H9 (cell line): ENCODE results near the gene DNMT3B. TPM values are rescaled to one million over a fixed set of nuclear protein-coding genes. Genes with fewer than 3 reads are reported as not detected.
A peak's percentile ranks its signal among the peaks of the same experiment; 100 is the strongest.

Source experiments
- DNase-seq: peaks from one replicate; pipeline ENCODE4 v3.0.0-alpha.2; 2017
- H2AFZ ChIP-seq: one replicate; pipeline ENCODE4 v1.6.1; 2013; ENCODE audit warnings: mild to moderate bottlenecking, low read length, control low read depth, moderate library complexity
- H2AK5ac ChIP-seq: 2 replicates; pipeline ENCODE4 v1.6.1; 2013; ENCODE audit warnings: low read length, control low read depth, mixed read lengths; ENCODE audit not compliant: insufficient read length
- H2BK120ac ChIP-seq: one replicate; pipeline ENCODE4 v1.6.1; 2013; ENCODE audit warnings: low read depth, mild to moderate bottlenecking, low read length, control low read depth, inconsistent platforms; ENCODE audit not compliant: poor library complexity, severe bottlenecking
- H2BK12ac ChIP-seq: 2 replicates; pipeline ENCODE4 v1.6.1; 2013; ENCODE audit warnings: low read length, control low read depth, mixed read lengths, low read depth; ENCODE audit not compliant: insufficient read length
- H2BK15ac ChIP-seq: 2 replicates; pipeline ENCODE4 v1.6.1; 2013; ENCODE audit warnings: low read depth, low read length, control low read depth
- H2BK20ac ChIP-seq: one replicate; pipeline ENCODE4 v1.6.1; 2013; ENCODE audit warnings: low read depth, mild to moderate bottlenecking, low read length, control low read depth, inconsistent platforms; ENCODE audit not compliant: poor library complexity, severe bottlenecking
- H2BK5ac ChIP-seq: 2 replicates; pipeline ENCODE4 v1.6.1; 2013; ENCODE audit warnings: low read length, control low read depth, mixed read lengths; ENCODE audit not compliant: insufficient read length
- H3K14ac ChIP-seq: 2 replicates; pipeline ENCODE4 v1.6.1; 2013; ENCODE audit warnings: low read length, control low read depth; ENCODE audit not compliant: insufficient read depth
- H3K18ac ChIP-seq: 2 replicates; pipeline ENCODE4 v1.6.1; 2013; ENCODE audit warnings: low read depth, mild to moderate bottlenecking, mixed read lengths, low read length, control low read depth; ENCODE audit not compliant: insufficient read length
- H3K23ac ChIP-seq: 2 replicates; pipeline ENCODE4 v1.6.1; 2013; ENCODE audit warnings: low read length, control low read depth, mixed read lengths, low read depth; ENCODE audit not compliant: insufficient read length
- H3K23me2 ChIP-seq: 2 replicates; pipeline ENCODE4 v1.6.1; 2013; ENCODE audit warnings: low read depth, mild to moderate bottlenecking, mixed read lengths, low read length, control low read depth; ENCODE audit not compliant: insufficient read length, poor library complexity, severe bottlenecking
- H3K27ac ChIP-seq: 2 replicates; pipeline ENCODE4 v1.5.1; 2013; ENCODE audit warnings: low read length, control low read depth, mixed read lengths, low read depth; ENCODE audit not compliant: insufficient read length
- H3K27me3 ChIP-seq: 2 replicates; pipeline ENCODE4 v1.6.1; 2013; ENCODE audit warnings: low read length, control low read depth, inconsistent platforms; ENCODE audit not compliant: insufficient read depth
- H3K4ac ChIP-seq: 2 replicates; pipeline ENCODE4 v1.6.1; 2013; ENCODE audit warnings: low read depth, mild to moderate bottlenecking, control low read depth, inconsistent platforms, low read length, moderate library complexity
- H3K4me1 ChIP-seq: 2 replicates; pipeline ENCODE4 v1.6.1; 2013; ENCODE audit warnings: low read length, control low read depth, inconsistent platforms; ENCODE audit not compliant: insufficient read depth
- H3K4me2 ChIP-seq: 2 replicates; pipeline ENCODE4 v1.6.1; 2013; ENCODE audit warnings: low read length, control low read depth, mixed read lengths; ENCODE audit not compliant: insufficient read length, insufficient read depth
- H3K56ac ChIP-seq: 2 replicates; pipeline ENCODE4 v1.6.1; 2013; ENCODE audit warnings: low read depth, mild to moderate bottlenecking, mixed read lengths, low read length, control low read depth; ENCODE audit not compliant: insufficient read length
- H3K79me1 ChIP-seq: 2 replicates; pipeline ENCODE4 v1.6.1; 2013; ENCODE audit warnings: low read depth, mild to moderate bottlenecking, moderate library complexity, low read length, control low read depth, inconsistent platforms; ENCODE audit not compliant: insufficient read depth, poor library complexity, severe bottlenecking
- H3K79me2 ChIP-seq: 2 replicates; pipeline ENCODE4 v1.6.1; 2013; ENCODE audit warnings: low read length, control low read depth, inconsistent platforms; ENCODE audit not compliant: insufficient read depth
- H3K9ac ChIP-seq: 2 replicates; pipeline ENCODE4 v1.6.1; 2013; ENCODE audit warnings: low read length, control low read depth, mixed read lengths; ENCODE audit not compliant: insufficient read length; ENCODE audit errors: extremely low read depth
- H3K9me3 ChIP-seq: one replicate; pipeline ENCODE4 v1.6.1; 2013; ENCODE audit warnings: low read depth, low read length, inconsistent platforms; ENCODE audit not compliant: control insufficient read depth
- H3T11ph ChIP-seq: one replicate; pipeline ENCODE4 v1.6.1; 2013; ENCODE audit warnings: mild to moderate bottlenecking, low read length, control low read depth, inconsistent platforms
- H4K20me1 ChIP-seq: one replicate; pipeline ENCODE4 v1.6.1; 2013; ENCODE audit not compliant: control insufficient read depth, insufficient read length, insufficient read depth
- H4K5ac ChIP-seq: 2 replicates; pipeline ENCODE4 v1.6.1; 2013; ENCODE audit warnings: low read depth, mild to moderate bottlenecking, mixed read lengths, low read length, control low read depth; ENCODE audit not compliant: insufficient read length
- H4K8ac ChIP-seq: replicated peaks from 2 replicates; pipeline ENCODE4 v1.6.1; 2013; ENCODE audit warnings: low read length, control low read depth, mixed read lengths, low read depth; ENCODE audit not compliant: insufficient read length
- H4K91ac ChIP-seq: 2 replicates; pipeline ENCODE4 v1.6.1; 2013; ENCODE audit warnings: low read depth, mild to moderate bottlenecking, moderate library complexity, mixed read lengths, low read length, control low read depth; ENCODE audit not compliant: insufficient read length
- H3K27ac Mint-ChIP-seq, 3 experiments: 2 replicates in 2 of 3; 3 replicates in 1 of 3; pipeline ENCODE4 v1.8.0; 2020 to 2021; ENCODE audit warnings: mixed read lengths in 3 of 3, mild to moderate bottlenecking in 1 of 3, moderate library complexity in 1 of 3
- H3K27me3 Mint-ChIP-seq: 2 replicates; pipeline ENCODE4 v1.8.0; 2021; ENCODE audit warnings: low read depth, mild to moderate bottlenecking, moderate library complexity, mixed read lengths
- H3K36me3 Mint-ChIP-seq, 3 experiments: 2 replicates in 2 of 3; 3 replicates in 1 of 3; pipeline ENCODE4 v1.8.0; 2020 to 2021; ENCODE audit warnings: low read depth in 3 of 3, mixed read lengths in 3 of 3; ENCODE audit not compliant: insufficient read depth in 1 of 3
- H3K4me1 Mint-ChIP-seq, 2 experiments: 2 replicates each; pipeline ENCODE4 v1.8.0; 2020; ENCODE audit warnings: mixed read lengths in 2 of 2
- H3K4me3 Mint-ChIP-seq, 2 experiments: 2 replicates in 1 of 2; 3 replicates in 1 of 2; pipeline ENCODE4 v1.8.0; 2020 to 2021; ENCODE audit warnings: mild to moderate bottlenecking in 2 of 2, mixed read lengths in 2 of 2, moderate library complexity in 1 of 2
- H3K9me3 Mint-ChIP-seq, 2 experiments: 2 replicates in 1 of 2; 3 replicates in 1 of 2; pipeline ENCODE4 v1.8.0; 2020; ENCODE audit warnings: mild to moderate bottlenecking in 2 of 2, mixed read lengths in 2 of 2, moderate library complexity in 1 of 2
- WGBS: extraction: QIAGEN DNeasy Blood & Tissue Kit; methylation state at CpG from one replicate; pipeline ENCODE4 v1.1.7; 2013; ENCODE audit warnings: missing lambda C conversion rate, low lambda C conversion rate, mixed read lengths; ENCODE audit not compliant: insufficient read length; ENCODE audit errors: extremely low coverage; 5-methylcytosine and 5-hydroxymethylcytosine counted together
- total RNA-seq: library from RNA; stranded (reverse); gene quantifications from 2 replicates; pipeline ENCODE4 v1.2.1, GENCODE V29; 2021
- TF ChIP-seq, protein P1 (sequence below): fragments of 200-600 bp; sonication (generic); conservative IDR thresholded peaks from 3 replicates; pipeline ENCODE4 v1.8.0; 2021; ENCODE audit warnings: antibody characterized with exemption, mild to moderate bottlenecking

DNMT3B gene
- total RNA-seq, 1 experiment from 2014 or later = 980 TPM

GRCh38 chr20:32809907-32810306 lies 47.7 kb downstream of the DNMT3B start:
- no peak overlapping the region for H4K8ac ChIP-seq
- no peaks in the 10 kb centered on the region for H3K23me2 ChIP-seq
- Mint-ChIP-seq H3K27me3 (peaks cover 10% of the 10 kb centered on the region; the same call in 1 of the 2 replicates), H3K36me3 (peaks cover 41 to 64% (median 48%) of the 10 kb centered on the region in 3 experiments; a peak in 6 of 7 replicates), H3K4me3 (no peak overlapping the region), H3K4me1 (peaks cover 35 to 36% of the 10 kb centered on the region in 2 experiments), H3K9me3 (no peaks in the 10 kb centered on the region; a peak in 1 of 5 replicates), H3K27ac (peak overlapping the region in 1 of 3 experiments; percentile 92; a peak in 1 of 7 replicates)
- no peak overlapping the region for H3K23ac ChIP-seq
- peaks cover 6% of the 10 kb centered on the region; the same call in 1 of the 2 replicates for H3K4me1 ChIP-seq
- H3K18ac ChIP-seq = no peak overlapping the region
- H3T11ph ChIP-seq = no peak overlapping the region
- H2BK20ac ChIP-seq = no peak overlapping the region
- H3K79me2 ChIP-seq = no peaks in the 10 kb centered on the region
- no peak overlapping the region for H3K9ac ChIP-seq
- no CpG with 5 or more reads among the region's 4 CpGs for WGBS
- no peak overlapping the region for H2BK120ac ChIP-seq
- no peak overlapping the region for H4K91ac ChIP-seq
- H4K5ac ChIP-seq = no peak overlapping the region
- H2BK12ac ChIP-seq = no peak overlapping the region
- no peak overlapping the region for H3K56ac ChIP-seq
- H3K27ac ChIP-seq = no peak overlapping the region
- H2BK5ac ChIP-seq = no peak overlapping the region
- H2AK5ac ChIP-seq = no peak overlapping the region
- DNase-seq = no peak
- no peak overlapping the region for H3K4me2 ChIP-seq
- H3K79me1 ChIP-seq = no peaks in the 10 kb centered on the region
- no peaks in the 10 kb centered on the region for H3K9me3 ChIP-seq
- TF ChIP-seq, protein P1, sequence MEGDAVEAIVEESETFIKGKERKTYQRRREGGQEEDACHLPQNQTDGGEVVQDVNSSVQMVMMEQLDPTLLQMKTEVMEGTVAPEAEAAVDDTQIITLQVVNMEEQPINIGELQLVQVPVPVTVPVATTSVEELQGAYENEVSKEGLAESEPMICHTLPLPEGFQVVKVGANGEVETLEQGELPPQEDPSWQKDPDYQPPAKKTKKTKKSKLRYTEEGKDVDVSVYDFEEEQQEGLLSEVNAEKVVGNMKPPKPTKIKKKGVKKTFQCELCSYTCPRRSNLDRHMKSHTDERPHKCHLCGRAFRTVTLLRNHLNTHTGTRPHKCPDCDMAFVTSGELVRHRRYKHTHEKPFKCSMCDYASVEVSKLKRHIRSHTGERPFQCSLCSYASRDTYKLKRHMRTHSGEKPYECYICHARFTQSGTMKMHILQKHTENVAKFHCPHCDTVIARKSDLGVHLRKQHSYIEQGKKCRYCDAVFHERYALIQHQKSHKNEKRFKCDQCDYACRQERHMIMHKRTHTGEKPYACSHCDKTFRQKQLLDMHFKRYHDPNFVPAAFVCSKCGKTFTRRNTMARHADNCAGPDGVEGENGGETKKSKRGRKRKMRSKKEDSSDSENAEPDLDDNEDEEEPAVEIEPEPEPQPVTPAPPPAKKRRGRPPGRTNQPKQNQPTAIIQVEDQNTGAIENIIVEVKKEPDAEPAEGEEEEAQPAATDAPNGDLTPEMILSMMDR = no peak
- H3K27me3 ChIP-seq = no peaks in the 10 kb centered on the region
- H4K20me1 ChIP-seq = peaks cover 2% of the 10 kb centered on the region
- H3K4ac ChIP-seq = no peak overlapping the region
- H3K14ac ChIP-seq = no peak overlapping the region
- H2AFZ ChIP-seq = no peak overlapping the region
- H2BK15ac ChIP-seq = no peak overlapping the region
